ENCODE data around the gene PTRHD1.
A peak's percentile ranks its signal among the peaks of the same experiment; 100 is the strongest.
"Not testable (repeated sequence)": the region's sequence is repeated elsewhere in the genome, so short reads cannot be mapped to it uniquely, and the experiment has no call there.

PTRHD1 gene

DNA sequence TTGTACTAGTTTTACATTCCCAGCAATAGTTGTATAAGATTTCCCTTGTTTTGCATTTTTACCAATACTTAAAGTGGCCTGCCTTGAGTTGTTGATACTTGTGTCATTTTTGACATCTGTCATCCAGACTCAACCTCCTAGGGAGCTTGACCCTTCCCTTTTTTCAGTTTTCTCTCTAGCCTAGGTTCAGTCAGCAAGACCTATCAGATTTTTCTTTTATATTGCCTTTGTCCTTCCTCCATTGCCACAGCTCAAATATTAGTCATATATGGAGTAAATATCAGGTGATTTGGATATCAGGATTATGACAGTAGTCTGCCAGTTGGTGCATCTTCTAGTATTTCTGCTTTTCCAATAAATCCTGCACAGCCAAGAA is 13.5 kb upstream of the PTRHD1 start:
- DNase-seq (ENCODE audit: low read depth) = no peak
- TF ChIP-seq CTCF (IDR thresholded peaks at IDR 0.05; ENCODE audit: low read length, missing control alignments) = no peak
- no peak overlapping the region for H3K4me3 ChIP-seq (replicated peaks; ENCODE audit: low read depth, low read length)

GRCh38 chr2:24805811-24806660 is 12.8 kb upstream of the PTRHD1 start:
- not testable (repeated sequence) for H3K4me3 ChIP-seq (replicated peaks; ENCODE audit: low read depth, low read length); DNase-seq (ENCODE audit: low read depth)

DNA sequence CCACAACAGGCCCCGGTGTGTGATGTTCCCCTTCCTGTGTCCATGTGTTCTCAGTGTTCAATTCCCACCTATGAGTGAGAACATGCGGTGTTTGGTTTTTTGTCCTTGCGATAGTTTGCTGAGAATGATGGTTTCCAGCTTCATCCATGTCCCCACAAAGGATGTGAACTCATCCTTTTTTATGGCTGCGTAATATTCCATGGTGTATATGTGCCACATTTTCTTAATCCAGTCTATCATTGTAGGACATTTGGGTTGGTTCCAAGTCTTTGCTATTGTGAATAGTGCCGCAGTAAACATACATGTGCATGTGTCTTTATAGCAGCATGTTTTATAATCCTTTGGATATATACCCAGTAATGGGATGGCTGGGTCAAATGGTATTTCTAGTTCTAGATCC is 7.3 kb upstream of the PTRHD1 start:
- not testable (repeated sequence) for H3K4me3 ChIP-seq (replicated peaks; ENCODE audit: low read depth, low read length); DNase-seq (ENCODE audit: low read depth)

DNA sequence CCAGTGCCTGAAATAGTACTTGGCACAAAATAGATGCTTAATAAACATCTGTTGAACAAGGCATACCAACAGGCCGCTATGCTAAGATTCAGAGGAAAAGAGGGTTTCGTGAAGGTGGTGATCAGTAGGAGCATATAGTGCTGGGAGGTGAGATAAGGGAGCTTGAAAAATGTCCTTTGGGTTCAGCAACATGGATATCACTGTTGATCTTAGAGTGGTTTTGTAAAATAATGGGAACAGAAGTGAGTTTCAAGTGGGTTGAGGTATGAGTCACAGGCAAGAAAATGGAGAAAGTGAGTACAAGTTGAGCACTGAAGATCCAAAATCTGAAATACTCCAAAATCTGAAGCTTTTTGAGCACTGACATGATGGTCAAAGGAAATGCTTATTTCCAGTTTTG is 4.5 kb upstream of the PTRHD1 start:
- no peak for TF ChIP-seq CTCF (IDR thresholded peaks at IDR 0.05; ENCODE audit: low read length, missing control alignments)
- H3K4me3 ChIP-seq (replicated peaks; ENCODE audit: low read depth, low read length) = no peak overlapping the region
- no peak for DNase-seq (ENCODE audit: low read depth)

DNA sequence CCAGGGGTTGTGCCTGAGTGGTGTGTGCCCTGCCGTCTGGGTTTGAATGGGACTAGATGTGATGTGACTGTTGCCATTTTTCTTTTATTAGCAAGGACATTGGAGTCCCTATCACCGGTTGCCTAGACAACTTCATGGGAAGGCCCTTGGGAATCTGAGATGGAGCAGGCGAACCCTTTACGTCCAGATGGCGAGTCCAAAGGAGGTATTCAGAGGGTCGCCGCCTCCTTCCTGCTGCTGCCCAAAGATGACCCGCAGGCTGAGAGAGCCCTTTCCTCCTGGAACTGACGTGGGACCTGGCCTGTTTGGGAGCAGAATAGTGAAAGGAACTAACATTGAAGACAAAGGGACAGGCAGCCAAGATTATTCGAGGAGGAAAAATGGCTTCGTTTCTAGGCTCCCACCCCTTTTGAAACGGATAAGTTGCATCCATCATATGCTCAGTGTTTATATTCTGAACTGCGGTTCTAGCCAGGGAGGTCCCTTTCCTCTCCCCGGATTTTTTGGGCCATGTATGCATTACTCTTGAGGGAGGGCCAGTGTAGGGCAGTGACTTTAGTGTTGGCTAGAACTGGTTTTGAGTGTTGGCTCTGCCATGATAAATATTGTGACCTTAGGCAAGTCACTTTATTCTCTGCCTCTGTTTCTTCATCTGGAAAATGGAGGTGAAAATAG is 707 bp upstream of the PTRHD1 start:
- TF ChIP-seq CTCF (IDR thresholded peaks at IDR 0.05; ENCODE audit: low read length, missing control alignments) = no peak
- peak overlapping the region; percentile 89 for H3K4me3 ChIP-seq (replicated peaks; ENCODE audit: low read depth, low read length)
- peak; percentile 31 for DNase-seq (ENCODE audit: low read depth)

DNA sequence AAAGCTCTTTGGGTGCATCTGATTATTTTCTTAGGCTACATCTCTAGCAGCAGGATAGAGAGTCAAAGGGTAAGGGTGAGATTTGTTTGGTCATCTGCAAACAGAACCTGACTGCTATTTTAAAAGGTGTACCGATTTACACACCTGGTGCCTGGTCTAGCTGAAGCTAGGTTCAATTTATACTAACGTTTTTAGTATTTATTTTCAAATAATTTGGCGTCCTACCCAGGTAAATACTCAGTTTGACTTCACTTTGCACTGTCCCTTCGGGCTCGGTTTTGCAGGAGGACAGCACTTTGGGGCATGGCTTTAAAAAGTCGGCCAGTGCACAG is 683 bp downstream of the PTRHD1 start:
- DNase-seq (ENCODE audit: low read depth) = no peak
- H3K4me3 ChIP-seq (replicated peaks; ENCODE audit: low read depth, low read length) = peak overlapping the region; percentile 89
- no peak for TF ChIP-seq CTCF (IDR thresholded peaks at IDR 0.05; ENCODE audit: low read length, missing control alignments)

DNA sequence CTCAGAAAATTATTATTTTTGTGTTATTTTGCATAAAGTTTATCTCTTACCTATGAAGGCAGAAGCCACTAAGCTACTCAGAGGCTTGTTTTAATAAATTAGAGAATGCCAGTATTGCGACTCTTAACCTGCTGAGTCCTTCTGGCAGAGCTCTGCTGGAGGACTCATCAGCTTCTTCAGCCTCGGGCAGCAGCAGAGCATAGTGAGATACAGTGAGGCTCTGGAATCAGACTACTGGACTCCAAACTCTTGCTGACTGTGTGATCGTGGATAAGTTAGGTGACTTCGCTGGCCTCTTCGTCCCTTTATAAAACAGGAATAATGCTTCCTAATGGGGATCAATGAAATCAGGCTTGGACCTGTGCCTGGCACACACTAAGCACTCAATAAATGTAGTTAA is 1.7 kb downstream of the PTRHD1 start:
- no peak overlapping the region for H3K4me3 ChIP-seq (replicated peaks; ENCODE audit: low read depth, low read length)
- no peak for DNase-seq (ENCODE audit: low read depth)
- TF ChIP-seq CTCF (IDR thresholded peaks at IDR 0.05; ENCODE audit: low read length, missing control alignments) = no peak

GRCh38 chr2:24788816-24789215 is 4.4 kb downstream of the PTRHD1 start:
- H3K4me3 ChIP-seq (replicated peaks; ENCODE audit: low read depth, low read length) = no peak overlapping the region
- TF ChIP-seq CTCF (IDR thresholded peaks at IDR 0.05; ENCODE audit: low read length, missing control alignments) = no peak
- DNase-seq (ENCODE audit: low read depth) = no peak
